Prostate gland (tissue), 2 donors: ENCODE results near the gene ATG7.

Source experiments
- POLR2A ChIP-seq: fragments of 450-650 bp; IDR thresholded peaks from one replicate; pipeline ENCODE4 v1.6.1; 2016; ENCODE audit warnings: antibody characterized with exemption, mild to moderate bottlenecking
- POLR2AphosphoS5 ChIP-seq: sonication (generic); formaldehyde crosslinking; IDR thresholded peaks from one replicate; pipeline ENCODE4 v1.6.1; 2017; ENCODE audit warnings: antibody characterized with exemption
- TF ChIP-seq, protein P1 (sequence below), 4 experiments: fragments of 200-600 bp in 2 of 4; fragments of 450-650 bp in 2 of 4; sonication (generic) in 2 of 4; IDR thresholded peaks; 1 replicate in 3 of 4; 2 replicates in 1 of 4; pipeline ENCODE4 v1.5.1; 2016 to 2019; ENCODE audit warnings: antibody characterized with exemption in 4 of 4, mild to moderate bottlenecking in 2 of 4, moderate library complexity in 2 of 4

DNA sequence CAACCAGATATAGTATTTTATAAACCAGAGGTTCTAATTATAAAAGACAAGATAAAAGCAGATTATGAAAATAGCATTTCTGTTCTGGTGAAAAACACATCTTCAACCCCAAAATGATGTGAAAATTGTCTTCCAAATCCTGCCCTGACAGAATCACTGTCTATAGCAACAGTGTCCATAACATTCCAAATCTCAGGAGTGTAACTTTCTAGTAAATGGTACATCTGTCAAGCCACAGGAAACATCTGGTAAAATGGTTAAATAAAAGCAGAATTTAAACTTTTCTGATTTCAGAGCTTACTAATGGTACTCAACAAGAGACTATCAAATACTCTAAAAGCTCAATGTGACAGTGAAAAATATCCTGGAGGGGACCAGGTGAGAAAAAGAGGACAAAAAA lies 311.0 kb downstream of the ATG7 start:
- TF ChIP-seq, protein P1, sequence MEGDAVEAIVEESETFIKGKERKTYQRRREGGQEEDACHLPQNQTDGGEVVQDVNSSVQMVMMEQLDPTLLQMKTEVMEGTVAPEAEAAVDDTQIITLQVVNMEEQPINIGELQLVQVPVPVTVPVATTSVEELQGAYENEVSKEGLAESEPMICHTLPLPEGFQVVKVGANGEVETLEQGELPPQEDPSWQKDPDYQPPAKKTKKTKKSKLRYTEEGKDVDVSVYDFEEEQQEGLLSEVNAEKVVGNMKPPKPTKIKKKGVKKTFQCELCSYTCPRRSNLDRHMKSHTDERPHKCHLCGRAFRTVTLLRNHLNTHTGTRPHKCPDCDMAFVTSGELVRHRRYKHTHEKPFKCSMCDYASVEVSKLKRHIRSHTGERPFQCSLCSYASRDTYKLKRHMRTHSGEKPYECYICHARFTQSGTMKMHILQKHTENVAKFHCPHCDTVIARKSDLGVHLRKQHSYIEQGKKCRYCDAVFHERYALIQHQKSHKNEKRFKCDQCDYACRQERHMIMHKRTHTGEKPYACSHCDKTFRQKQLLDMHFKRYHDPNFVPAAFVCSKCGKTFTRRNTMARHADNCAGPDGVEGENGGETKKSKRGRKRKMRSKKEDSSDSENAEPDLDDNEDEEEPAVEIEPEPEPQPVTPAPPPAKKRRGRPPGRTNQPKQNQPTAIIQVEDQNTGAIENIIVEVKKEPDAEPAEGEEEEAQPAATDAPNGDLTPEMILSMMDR (IDR thresholded peaks at IDR 0.05): no peak
- TF ChIP-seq POLR2A: no peak
- no peak for TF ChIP-seq POLR2AphosphoS5
